GM12878 (cell line): ENCODE measurements around the gene ZNF444. TPM values are rescaled to one million over a fixed set of nuclear protein-coding genes. Genes with fewer than 3 reads are reported as not detected.

Source experiments
- ATAC-seq: fragments of 200-7000 bp; cut with Tn5 transposase; 3 replicates; pipeline ENCODE4 v1.9.1; 2020; ENCODE audit warnings: mild to moderate bottlenecking, moderate library complexity
- BruUV-seq: library from RNA; stranded (reverse); fragments of 400-500 nt; replicated peaks from 2 replicates; lab custom pipeline; 2021; lab: Mats Ljungman, UMichigan
- CTCF ChIA-PET: fragments of 300-600 bp; sonication (Branson Sonifier 250); formaldehyde crosslinking; extraction: SDS; loops from one replicate; lab custom pipeline; 2021; ENCODE audit warnings: inconsistent platforms; lab: Yijun Ruan, JAX
- POLR2A ChIA-PET: fragments of 350-600 bp; formaldehyde crosslinking; extraction: SDS; loops from one replicate; lab custom pipeline; 2021; ENCODE audit warnings: inconsistent platforms; lab: Charles Lee
- RAD21 ChIA-PET: fragments of 300-600 bp; sonication (Branson Sonifier 250); formaldehyde crosslinking; loops from one replicate; lab custom pipeline; 2023; ENCODE audit warnings: antibody characterized with exemption; ENCODE audit not compliant: unreplicated experiment; lab: Charles Lee
- SMC1A ChIA-PET: fragments of 300-600 bp; sonication (Branson Sonifier 250); formaldehyde crosslinking; loops from one replicate; lab custom pipeline; 2023; ENCODE audit not compliant: unreplicated experiment, uncharacterized antibody; lab: Charles Lee
- DNase-seq: peaks from one replicate; pipeline ENCODE4 v3.0.0-alpha.2; 2011; ENCODE audit warnings: low read depth, low spot score
- FAIRE-seq: peaks from 3 replicates; lab custom pipeline; 2011; peaks lifted over from hg19 to GRCh38; lab: Jason Lieb, UNC
- H2AFZ ChIP-seq: 2 replicates; pipeline ENCODE4 v1.6.0; 2011; ENCODE audit warnings: low read depth, low read length, control low read depth; ENCODE audit not compliant: control insufficient read depth
- H3K27ac ChIP-seq: 2 replicates; pipeline ENCODE4 v1.5.1; 2011; ENCODE audit warnings: control low read depth; ENCODE audit not compliant: control insufficient read depth, insufficient read depth
- H3K27me3 ChIP-seq, 2 experiments: replicated peaks in 1 of 2; 2 replicates each; pipeline versions ENCODE4 v1.6.0 to v1.6.1; 2011; ENCODE audit warnings: low read length in 1 of 2; ENCODE audit not compliant: control insufficient read depth in 2 of 2, insufficient read depth in 2 of 2
- H3K36me3 ChIP-seq, 2 experiments: 2 replicates each; pipeline ENCODE4 v1.5.1; 2011; ENCODE audit warnings: low read length in 1 of 2; ENCODE audit not compliant: control insufficient read depth in 2 of 2, insufficient read depth in 2 of 2
- H3K4me1 ChIP-seq: 2 replicates; pipeline ENCODE4 v1.6.1; 2011; ENCODE audit warnings: mild to moderate bottlenecking, low read length, moderate library complexity, mixed read lengths; ENCODE audit not compliant: control insufficient read depth, insufficient read depth
- H3K4me2 ChIP-seq: 2 replicates; pipeline ENCODE4 v1.6.0; 2011; ENCODE audit warnings: control low read depth; ENCODE audit not compliant: control insufficient read depth, insufficient read depth
- H3K4me3 ChIP-seq: fragments of 200-600 bp; sonication (generic); 2 replicates; pipeline ENCODE4 v1.5.1; 2016
- H3K79me2 ChIP-seq: 2 replicates; pipeline ENCODE4 v1.6.0; 2011; ENCODE audit warnings: low read length; ENCODE audit not compliant: control insufficient read depth, insufficient read depth
- H3K9ac ChIP-seq: 2 replicates; pipeline ENCODE4 v1.8.0; 2011; ENCODE audit warnings: low read length, control low read depth, mixed read lengths; ENCODE audit not compliant: control insufficient read depth, insufficient read depth
- H3K9me3 ChIP-seq: replicated peaks from 3 replicates; pipeline ENCODE4 v1.5.1; 2011; ENCODE audit warnings: mild to moderate bottlenecking, low read length; ENCODE audit not compliant: control insufficient read depth, insufficient read depth
- H4K20me1 ChIP-seq: 2 replicates; pipeline ENCODE4 v1.6.0; 2011; ENCODE audit not compliant: control insufficient read depth, insufficient read depth
- BACH1 ChIP-seq: fragments of 450-650 bp; IDR thresholded peaks from 2 replicates; pipeline ENCODE4 v1.6.1; 2017; ENCODE audit warnings: mild to moderate bottlenecking, borderline replicate concordance
- BCL11A ChIP-seq: IDR thresholded peaks from 2 replicates; pipeline ENCODE4 v1.6.1; 2011; ENCODE audit warnings: low read depth, low read length
- FOXK2 ChIP-seq: fragments of 450-650 bp; IDR thresholded peaks from 2 replicates; pipeline ENCODE4 v1.6.1; 2017; ENCODE audit warnings: mild to moderate bottlenecking, moderate library complexity
- HDAC6 ChIP-seq: fragments of 200-600 bp; sonication (generic); IDR thresholded peaks from one replicate; pipeline ENCODE4 v1.8.0; 2017; ENCODE audit warnings: antibody characterized with exemption; ENCODE audit not compliant: unreplicated experiment
- NRF1 ChIP-seq: conservative IDR thresholded peaks from 2 replicates; pipeline ENCODE4 v1.6.1; 2011; ENCODE audit warnings: mild to moderate bottlenecking, low read depth, low read length, improper control_type of control experiment
- TCF3 ChIP-seq: IDR thresholded peaks from 2 replicates; pipeline ENCODE4 v1.6.1; 2012; ENCODE audit warnings: low read depth, mild to moderate bottlenecking, low read length, borderline replicate concordance; ENCODE audit not compliant: insufficient read depth
- TCF7 ChIP-seq: IDR thresholded peaks from 2 replicates; pipeline ENCODE4 v1.6.1; 2014; ENCODE audit warnings: antibody characterized with exemption, borderline replicate concordance
- YBX1 ChIP-seq: fragments of 450-650 bp; IDR thresholded peaks from 2 replicates; pipeline ENCODE4 v1.6.1; 2016; ENCODE audit warnings: antibody characterized with exemption
- ZNF384 ChIP-seq: IDR thresholded peaks from 2 replicates; pipeline ENCODE4 v1.6.1; 2012; ENCODE audit warnings: low read depth, mild to moderate bottlenecking, low read length, improper control_type of control experiment, borderline replicate concordance
- ZNF592 ChIP-seq: fragments of 450-650 bp; IDR thresholded peaks from 2 replicates; pipeline ENCODE4 v1.6.1; 2017; ENCODE audit warnings: mild to moderate bottlenecking, moderate library complexity
- WGBS: methylation state at CpG from one replicate; pipeline ENCODE4 v1.1.6; 2016; ENCODE audit warnings: low lambda C conversion rate; ENCODE audit not compliant: insufficient replicate concordance, insufficient coverage; ENCODE audit errors: missing lambda C conversion rate; 5-methylcytosine and 5-hydroxymethylcytosine counted together
- in situ Hi-C: fragments of 300-500 bp; cut with MboI; formaldehyde crosslinking; loops from 9 replicates; pipeline ENCODE4 v1.14.3; 2018; ENCODE audit warnings: mixed read lengths
- intact Hi-C: fragments of 100-400 bp; cut with micrococcal nuclease; formaldehyde crosslinking; loops from one replicate; pipeline ENCODE4 v1.14.2; 2022; ENCODE audit not compliant: unreplicated experiment
- polyA plus RNA-seq, 11 experiments: library from polyadenylated mRNA; depleted of rRNA in 4 of 11; unstranded in 6 of 11; stranded (reverse) in 5 of 11; fragments of >200 nt; fragmentation: Nextera tagmentation in 4 of 11; fragmentation: Illumina TruSeq in 1 of 11; extraction: Ambion mirVana in 4 of 11; extraction: Trizol in 1 of 11; gene quantifications; 1 replicate in 1 of 11; 2 replicates in 10 of 11; pipeline versions ENCODE4 v1.2.1 to v1.2.3, GENCODE V29; 2011 to 2016; ENCODE audit warnings: inconsistent platforms in 2 of 11, missing spikeins in 2 of 11, low read depth in 1 of 11
- total RNA-seq, 4 experiments: library from RNA; depleted of rRNA in 3 of 4; stranded (reverse); fragments of >200 nt in 3 of 4; fragmentation: Illumina TruSeq in 1 of 4; extraction: Trizol in 1 of 4; gene quantifications; 2 replicates each; pipeline versions ENCODE4 v1.2.1 to v1.2.3, GENCODE V29; 2013 to 2021

Gene ZNF444
- total and polyA plus RNA-seq, 10 of the 15 experiments (the other 5 are each of a cell fraction or from before 2014, with no cell fraction given), result 0.45 to 28.2 (median 11.6) TPM

DNA sequence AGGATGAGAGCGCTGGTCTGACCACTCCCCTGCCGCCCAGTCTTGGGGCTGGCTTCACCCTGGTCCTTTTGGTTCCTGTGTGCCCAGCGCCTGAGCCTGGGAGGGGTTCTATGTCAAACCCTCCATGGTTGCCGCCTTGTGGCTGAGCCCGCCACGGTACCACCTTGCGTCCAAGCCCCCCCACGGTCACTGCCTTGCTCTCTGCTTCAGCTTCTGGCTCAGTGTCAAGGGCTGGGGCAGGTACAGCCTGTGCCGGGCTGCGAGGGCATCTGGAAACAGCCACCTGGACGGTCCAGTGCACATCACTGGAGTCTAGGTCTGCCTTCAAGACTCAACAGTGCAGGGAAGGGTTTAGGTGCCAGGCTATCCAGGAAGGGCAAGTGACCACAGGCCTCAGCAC is 20.4 kb downstream of the ZNF444 start (continued):
- no peak for TF ChIP-seq TCF3
- TF ChIP-seq, all 136 proteins: peak for 0

- no peak for TF ChIP-seq HDAC6
- no peak for TF ChIP-seq TCF7
- no peak for TF ChIP-seq ZNF384
- TF ChIP-seq BACH1, result no peak
- TF ChIP-seq ZNF592, result no peak
- no peak for TF ChIP-seq FOXK2
- TF ChIP-seq BCL11A, result no peak
- TF ChIP-seq NRF1, result no peak
- TF ChIP-seq YBX1, result no peak
- ATAC-seq, result no peak
- H3K27ac ChIP-seq, result no peak overlapping the region
- ChIA-PET RAD21 (no interaction called here), SMC1A (no interaction called here), POLR2A (no interaction called here), CTCF (interaction anchor here (1.2 kb wide), 1 partner anchor 96 kb away, joined by 4 read pairs; no protein-coding TSS in a partner anchor)
- WGBS, result 41% methylated on average over 9 of the region's 9 CpGs
- in situ Hi-C loops (no loop called here), intact Hi-C loops (no loop called here)
- H2AFZ ChIP-seq, result no peak overlapping the region
- no peaks in the 10 kb centered on the region for H3K79me2 ChIP-seq
- H4K20me1 ChIP-seq, result no peaks in the 10 kb centered on the region
- no peak overlapping the region for H3K4me3 ChIP-seq
- H3K4me2 ChIP-seq, result no peak overlapping the region
- no peaks in the 10 kb centered on the region for H3K27me3 ChIP-seq
- BruUV-seq, result no TSS peak
- no peaks in the 10 kb centered on the region for H3K4me1 ChIP-seq
- DNase-seq, result no peak
- no peak for FAIRE-seq
- H3K9me3 ChIP-seq, result no peaks in the 10 kb centered on the region
- H3K36me3 ChIP-seq, result peaks cover 0 to 2% of the 10 kb centered on the region in 2 experiments; a peak in 2 of 4 replicates
- no peak overlapping the region for H3K9ac ChIP-seq
Measured at GRCh38 chr19:56162258-56162657, 21.2 kb downstream of the ZNF444 start.
